SK-N-SH (cell line): ENCODE measurements around the gene PTPRN.

ENCODE experiments used
- GABPA ChIP-seq: IDR thresholded peaks from 2 replicates; pipeline ENCODE4 v1.4.0; 2012; ENCODE audit warnings: low read depth, mild to moderate bottlenecking
- NRF1 ChIP-seq: IDR thresholded peaks from 2 replicates; pipeline ENCODE4 v1.6.1; 2012; ENCODE audit warnings: low read depth, mild to moderate bottlenecking, low read length
- RXRA ChIP-seq: IDR thresholded peaks from 2 replicates; pipeline ENCODE4 v1.4.0; 2012; ENCODE audit warnings: low read depth, mild to moderate bottlenecking, borderline replicate concordance
- TAF1 ChIP-seq: IDR thresholded peaks from 2 replicates; pipeline ENCODE4 v1.6.1; 2012; ENCODE audit warnings: low read depth, mild to moderate bottlenecking, low read length, moderate library complexity, borderline replicate concordance
- TF ChIP-seq, protein P1 (sequence below): fragments of 200-600 bp; sonication (generic); IDR thresholded peaks from 2 replicates; pipeline ENCODE4 v1.6.1; 2017; ENCODE audit warnings: antibody characterized with exemption, mild to moderate bottlenecking, moderate library complexity

DNA sequence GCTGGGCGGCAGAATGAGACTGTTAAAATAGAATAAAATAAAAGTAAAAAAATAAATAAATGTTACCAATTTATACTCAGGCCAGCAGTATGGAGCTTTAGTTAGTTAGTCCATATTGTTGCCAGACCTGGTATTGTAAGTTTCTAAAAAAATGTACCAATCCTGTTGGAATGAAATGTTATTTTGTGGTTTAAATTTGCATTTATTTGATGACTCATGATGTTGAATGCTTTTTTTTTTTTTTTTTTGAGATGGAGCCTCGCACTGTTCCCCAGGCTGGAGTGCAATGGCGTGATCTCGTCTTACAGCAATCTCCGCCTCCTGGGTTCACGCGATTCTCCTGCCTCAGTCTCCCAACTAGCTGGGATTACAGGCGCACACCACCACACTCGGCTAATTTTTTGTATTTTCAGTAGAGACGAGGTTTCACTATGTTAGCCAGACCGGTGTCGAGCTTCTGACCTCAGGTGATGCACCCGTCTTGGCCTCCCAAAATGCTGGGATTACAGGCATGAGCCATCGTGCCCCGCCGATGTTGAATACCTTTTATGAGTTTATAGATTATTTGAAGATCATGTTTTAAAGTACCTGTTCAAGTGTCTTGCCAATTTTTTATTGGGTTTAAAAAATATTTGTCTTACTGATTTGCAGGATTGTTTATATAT, 5.7 kb upstream of the PTPRN start:
- TF ChIP-seq RXRA (no peak), NRF1 (no peak), TAF1 (no peak), GABPA (no peak)
- TF ChIP-seq, protein P1, sequence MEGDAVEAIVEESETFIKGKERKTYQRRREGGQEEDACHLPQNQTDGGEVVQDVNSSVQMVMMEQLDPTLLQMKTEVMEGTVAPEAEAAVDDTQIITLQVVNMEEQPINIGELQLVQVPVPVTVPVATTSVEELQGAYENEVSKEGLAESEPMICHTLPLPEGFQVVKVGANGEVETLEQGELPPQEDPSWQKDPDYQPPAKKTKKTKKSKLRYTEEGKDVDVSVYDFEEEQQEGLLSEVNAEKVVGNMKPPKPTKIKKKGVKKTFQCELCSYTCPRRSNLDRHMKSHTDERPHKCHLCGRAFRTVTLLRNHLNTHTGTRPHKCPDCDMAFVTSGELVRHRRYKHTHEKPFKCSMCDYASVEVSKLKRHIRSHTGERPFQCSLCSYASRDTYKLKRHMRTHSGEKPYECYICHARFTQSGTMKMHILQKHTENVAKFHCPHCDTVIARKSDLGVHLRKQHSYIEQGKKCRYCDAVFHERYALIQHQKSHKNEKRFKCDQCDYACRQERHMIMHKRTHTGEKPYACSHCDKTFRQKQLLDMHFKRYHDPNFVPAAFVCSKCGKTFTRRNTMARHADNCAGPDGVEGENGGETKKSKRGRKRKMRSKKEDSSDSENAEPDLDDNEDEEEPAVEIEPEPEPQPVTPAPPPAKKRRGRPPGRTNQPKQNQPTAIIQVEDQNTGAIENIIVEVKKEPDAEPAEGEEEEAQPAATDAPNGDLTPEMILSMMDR, result no peak
